OCI-LY1 (cell line): ENCODE measurements around the gene NOP14.

Experiments used
- H2AFZ ChIP-seq: fragments of 200-600 bp; sonication (generic), shearing (Covaris generic); 2 replicates; pipeline ENCODE4 v1.6.0; 2014; ENCODE audit warnings: antibody characterized with exemption, mild to moderate bottlenecking, low read length
- H3F3A ChIP-seq: fragments of 200-600 bp; sonication (generic), shearing (Covaris generic); 2 replicates; pipeline ENCODE4 v1.6.0; 2014; ENCODE audit warnings: mild to moderate bottlenecking, antibody characterized with exemption, low read length, moderate library complexity; ENCODE audit not compliant: insufficient read depth
- H3K27ac ChIP-seq: fragments of 200-600 bp; sonication (generic); 2 replicates; pipeline ENCODE4 v1.5.1; 2014; ENCODE audit warnings: low read length, mixed run types, mild to moderate bottlenecking, low read depth; ENCODE audit not compliant: poor library complexity, severe bottlenecking
- H3K27me3 ChIP-seq: fragments of 200-600 bp; sonication (generic); 2 replicates; pipeline ENCODE4 v1.6.0; 2014; ENCODE audit warnings: antibody characterized with exemption, mild to moderate bottlenecking, low read length, moderate library complexity; ENCODE audit not compliant: insufficient read depth
- H3K36me3 ChIP-seq: fragments of 200-600 bp; sonication (generic); 2 replicates; pipeline ENCODE4 v1.6.1; 2014; ENCODE audit warnings: mild to moderate bottlenecking, antibody characterized with exemption, low read length, moderate library complexity, mixed read lengths; ENCODE audit not compliant: insufficient read depth
- H3K4me1 ChIP-seq: fragments of 200-600 bp; sonication (generic); 2 replicates; pipeline ENCODE4 v1.5.1; 2014; ENCODE audit warnings: mild to moderate bottlenecking, low read length, moderate library complexity; ENCODE audit not compliant: insufficient read depth, severe bottlenecking
- H3K4me2 ChIP-seq: fragments of 200-600 bp; sonication (generic), shearing (Covaris generic); 2 replicates; pipeline ENCODE4 v1.6.1; 2014; ENCODE audit warnings: low read length
- H3K4me3 ChIP-seq: fragments of 200-600 bp; sonication (generic); 2 replicates; pipeline ENCODE4 v1.5.1; 2014; ENCODE audit warnings: low read length, low read depth, mild to moderate bottlenecking, mixed read lengths; ENCODE audit not compliant: poor library complexity, severe bottlenecking
- H3K79me2 ChIP-seq: fragments of 200-600 bp; shearing (Covaris generic); 2 replicates; pipeline ENCODE4 v1.6.1; 2016; ENCODE audit warnings: mixed run types, low read length, mixed read lengths; ENCODE audit not compliant: insufficient read depth
- H3K9ac ChIP-seq: fragments of 200-600 bp; sonication (generic), shearing (Covaris generic); 2 replicates; pipeline ENCODE4 v1.6.1; 2014; ENCODE audit warnings: mild to moderate bottlenecking, low read length, mixed read lengths
- H3K9me2 ChIP-seq: fragments of 200-600 bp; sonication (generic), shearing (Covaris generic); 2 replicates; pipeline ENCODE4 v1.6.1; 2014; ENCODE audit warnings: low read depth, mild to moderate bottlenecking, low read length, mixed read lengths
- H3K9me3 ChIP-seq: fragments of 200-600 bp; shearing (Covaris generic); 2 replicates; pipeline ENCODE4 v1.6.1; 2014; ENCODE audit warnings: low read length, mixed read lengths
- H4K20me1 ChIP-seq: fragments of 200-600 bp; sonication (generic), shearing (Covaris generic); 2 replicates; pipeline ENCODE4 v1.6.0; 2016; ENCODE audit warnings: mild to moderate bottlenecking, low read length; ENCODE audit not compliant: insufficient read depth
- CTCF ChIP-seq: fragments of 200-600 bp; sonication (generic), shearing (Covaris generic); IDR thresholded peaks from 2 replicates; pipeline ENCODE4 v1.5.1; 2017; ENCODE audit warnings: mild to moderate bottlenecking, antibody characterized with exemption, low read length, moderate library complexity, mixed read lengths
- EZH2 ChIP-seq: fragments of 200-600 bp; sonication (generic), shearing (Covaris generic); IDR thresholded peaks from 2 replicates; pipeline ENCODE4 v1.8.0; 2017; ENCODE audit warnings: borderline replicate concordance, mixed run types, mild to moderate bottlenecking, antibody characterized with exemption, low read length, moderate library complexity, mixed read lengths

Gene NOP14

GRCh38 chr4:2907706-2908293 is 55.4 kb downstream of the NOP14 start:
- H4K20me1 ChIP-seq = no peaks in the 10 kb centered on the region
- TF ChIP-seq EZH2 (no peak), CTCF (no peak)
- no peaks in the 10 kb centered on the region for H3K9me2 ChIP-seq
- H3K9me3 ChIP-seq = no peaks in the 10 kb centered on the region
- H3K4me2 ChIP-seq = no peak overlapping the region
- H2AFZ ChIP-seq = no peak overlapping the region
- H3K27ac ChIP-seq = no peak overlapping the region
- no peak overlapping the region for H3K4me3 ChIP-seq
- H3K79me2 ChIP-seq = no peaks in the 10 kb centered on the region
- no peaks in the 10 kb centered on the region for H3K4me1 ChIP-seq
- no peaks in the 10 kb centered on the region for H3K27me3 ChIP-seq
- no peaks in the 10 kb centered on the region for H3F3A ChIP-seq
- no peaks in the 10 kb centered on the region for H3K36me3 ChIP-seq
- no peak overlapping the region for H3K9ac ChIP-seq

- Histone ChIP-seq H3K4me3 (no peak overlapping the region), H3K27me3 (no peaks in the 10 kb centered on the region), H2AFZ (no peak overlapping the region), H3K4me1 (no peaks in the 10 kb centered on the region), H3K79me2 (no peaks in the 10 kb centered on the region), H3K9me3 (no peaks in the 10 kb centered on the region), H3F3A (no peaks in the 10 kb centered on the region), H3K36me3 (0 out of 2 replicates have a peak, but pooled peaks cover 1% of the 10 kb centered on the region), H3K4me2 (no peak overlapping the region), H3K9ac (no peak overlapping the region), H3K27ac (no peak overlapping the region), H3K9me2 (no peaks in the 10 kb centered on the region), H4K20me1 (no peaks in the 10 kb centered on the region)
- no peak for TF ChIP-seq CTCF
- no peak for TF ChIP-seq EZH2
Measured at GRCh38 chr4:2907226-2907625, 56.0 kb downstream of the NOP14 start.

- H3K27ac ChIP-seq = no peak overlapping the region
- no peak overlapping the region for H3K9ac ChIP-seq
- H3K9me2 ChIP-seq = no peaks in the 10 kb centered on the region
- H3K4me2 ChIP-seq = no peak overlapping the region
- H3K36me3 ChIP-seq = peaks cover 3% of the 10 kb centered on the region; the same call in 1 of the 2 replicates
- no peaks in the 10 kb centered on the region for H3K9me3 ChIP-seq
- no peak overlapping the region for H3K4me3 ChIP-seq
- H3F3A ChIP-seq = no peaks in the 10 kb centered on the region
- no peaks in the 10 kb centered on the region for H3K4me1 ChIP-seq
- H4K20me1 ChIP-seq = no peaks in the 10 kb centered on the region
- no peak for TF ChIP-seq CTCF
- TF ChIP-seq EZH2 = no peak
- no peaks in the 10 kb centered on the region for H3K27me3 ChIP-seq
- H3K79me2 ChIP-seq = no peaks in the 10 kb centered on the region
- H2AFZ ChIP-seq = no peak overlapping the region
Measured at GRCh38 chr4:2906218-2906617, 57.0 kb downstream of the NOP14 start.
